H7 (cell line): Measurements from ENCODE around the gene GNG7. TPM values are rescaled to one million over a fixed set of nuclear protein-coding genes. Genes with fewer than 3 reads are reported as not detected.
A peak's percentile ranks its signal among the peaks of the same experiment; 100 is the strongest.

Source experiments
- DNase-seq: peaks from one replicate; pipeline ENCODE4 v3.0.0; 2012
- H3K27me3 ChIP-seq: 2 replicates; pipeline ENCODE4 v1.6.0; 2011; ENCODE audit warnings: mild to moderate bottlenecking, low read length; ENCODE audit not compliant: control insufficient read depth, insufficient read depth
- H3K36me3 ChIP-seq: replicated peaks from 2 replicates; pipeline ENCODE4 v1.5.1; 2011; ENCODE audit warnings: low read length; ENCODE audit not compliant: control insufficient read depth, insufficient read depth
- H3K4me3 ChIP-seq: 2 replicates; pipeline ENCODE4 v1.5.1; 2011; ENCODE audit warnings: low read depth, mild to moderate bottlenecking, control low read depth, low read length, moderate library complexity; ENCODE audit not compliant: insufficient read depth
- total RNA-seq: library from RNA; depleted of rRNA; stranded (reverse); fragments of >200 nt; shearing (Covaris generic); gene quantifications from 2 replicates; pipeline ENCODE4 v1.2.3, GENCODE V29; 2014; rRNA removed

The GNG7 gene
- total RNA-seq = 1.1 and 1.5 TPM in 2 replicates

DNA sequence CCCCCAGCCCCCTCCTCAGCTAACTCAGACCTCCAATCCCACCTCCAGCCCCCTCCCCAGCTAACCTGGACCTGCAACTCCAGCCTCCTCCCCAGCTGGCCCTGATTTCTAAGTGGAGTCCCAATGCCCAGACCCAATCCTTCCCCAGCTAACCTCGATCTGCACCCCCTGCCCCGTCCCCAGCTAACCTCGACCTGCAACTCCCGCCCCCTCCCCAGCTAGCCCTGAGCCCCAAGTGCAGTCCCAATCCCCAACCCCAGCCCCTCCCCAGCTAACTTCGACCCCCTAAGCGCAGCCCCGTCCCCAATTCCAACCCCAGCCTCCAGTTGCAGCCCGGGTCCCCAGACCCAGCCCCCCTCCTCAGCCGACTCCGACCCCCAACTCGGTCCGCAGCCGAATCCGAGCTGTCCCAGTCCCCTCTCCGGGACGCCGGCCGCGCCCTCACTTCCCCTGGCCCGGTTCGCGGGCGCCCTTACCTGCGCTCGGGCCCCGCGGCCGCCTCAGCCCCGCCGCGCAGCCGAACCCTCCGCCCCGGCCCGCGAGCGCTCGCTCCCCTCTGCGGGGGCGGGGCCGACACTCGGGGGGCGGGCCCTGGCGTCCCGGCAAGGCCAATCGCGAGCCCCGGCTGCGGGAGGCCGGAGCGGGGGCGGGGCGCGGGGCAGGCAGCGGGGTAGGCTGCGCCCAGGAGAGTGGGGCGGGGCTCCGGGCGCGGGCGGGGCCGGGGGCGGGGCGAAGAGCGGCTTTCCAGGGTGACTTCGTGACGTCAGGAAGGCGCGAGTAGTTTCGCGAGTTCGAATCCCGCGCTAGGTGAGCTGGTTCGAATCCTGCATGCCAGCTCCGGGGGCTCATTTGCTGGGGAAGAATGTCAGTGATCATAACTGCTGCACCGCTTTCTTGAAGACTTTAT lies at the start of gene GNG7:
Gene GNG7, minus strand, starts transcription at position 525 of the 907 bp plus-strand sequence. CDS start 182,006 bp downstream, outside the sequence.
- peak within 1 kb of the TSS; percentile 73 for H3K4me3 ChIP-seq
- H3K27me3 ChIP-seq = peaks cover 23% of the 10 kb centered on the region
- no peaks in the 10 kb centered on the region for H3K36me3 ChIP-seq
- DNase-seq = peak; percentile 100

DNA sequence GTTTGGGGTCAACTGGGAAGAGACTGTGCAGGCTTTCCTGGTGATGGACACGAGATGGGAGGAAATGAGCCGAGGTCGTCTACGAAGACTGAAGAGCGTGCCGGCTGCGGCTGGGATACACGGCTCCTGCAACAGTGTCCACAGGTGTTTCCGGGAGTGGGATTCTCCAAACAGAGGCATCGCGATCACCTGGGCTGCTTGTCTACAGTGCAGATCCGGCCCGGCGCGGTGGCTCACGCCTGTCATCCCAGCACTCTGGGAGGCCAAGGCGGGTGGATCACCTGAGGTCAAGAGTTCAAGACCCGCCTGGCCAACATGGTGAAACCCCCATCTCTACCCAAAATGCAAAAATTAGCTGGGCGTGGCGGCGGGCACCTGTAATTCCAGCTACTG lies 48.9 kb upstream of the GNG7 start:
- no peak overlapping the region for H3K4me3 ChIP-seq
- no peaks in the 10 kb centered on the region for H3K27me3 ChIP-seq
- DNase-seq = no peak
- H3K36me3 ChIP-seq = peaks cover 7% of the 10 kb centered on the region

DNA sequence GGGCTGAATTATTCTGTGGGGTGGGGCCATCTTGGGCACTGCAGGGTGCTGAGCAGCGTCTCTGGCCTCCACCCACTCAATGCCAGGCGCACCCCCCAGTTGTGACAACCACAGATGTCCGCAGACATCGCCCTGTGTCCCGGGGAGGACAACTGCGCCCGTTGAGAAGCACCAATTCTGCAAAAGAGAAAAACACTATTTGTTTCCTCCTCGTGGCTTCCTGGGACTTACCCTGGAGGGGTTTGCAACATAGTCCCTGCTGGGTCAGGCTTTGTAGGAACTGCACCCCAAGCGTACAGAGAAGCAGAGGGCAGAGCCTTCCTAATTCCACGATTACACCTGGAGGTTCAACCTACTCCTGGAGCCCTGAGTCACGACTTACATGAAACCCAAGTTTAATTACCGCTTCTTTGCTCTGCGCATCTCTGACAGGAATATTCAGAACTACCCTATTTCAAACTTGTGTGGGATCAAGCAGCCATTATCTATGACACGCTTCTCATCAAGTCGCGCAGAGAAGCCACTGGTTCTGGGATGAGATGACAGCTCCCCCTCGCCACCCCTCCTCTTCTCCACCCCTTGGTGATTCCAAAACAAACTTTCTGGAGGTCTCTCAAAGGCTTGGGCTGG lies 48.4 kb upstream of the GNG7 start:
- no peak for DNase-seq
- Histone ChIP-seq H3K4me3 (no peak overlapping the region), H3K36me3 (peaks cover 7% of the 10 kb centered on the region), H3K27me3 (no peaks in the 10 kb centered on the region)

DNA sequence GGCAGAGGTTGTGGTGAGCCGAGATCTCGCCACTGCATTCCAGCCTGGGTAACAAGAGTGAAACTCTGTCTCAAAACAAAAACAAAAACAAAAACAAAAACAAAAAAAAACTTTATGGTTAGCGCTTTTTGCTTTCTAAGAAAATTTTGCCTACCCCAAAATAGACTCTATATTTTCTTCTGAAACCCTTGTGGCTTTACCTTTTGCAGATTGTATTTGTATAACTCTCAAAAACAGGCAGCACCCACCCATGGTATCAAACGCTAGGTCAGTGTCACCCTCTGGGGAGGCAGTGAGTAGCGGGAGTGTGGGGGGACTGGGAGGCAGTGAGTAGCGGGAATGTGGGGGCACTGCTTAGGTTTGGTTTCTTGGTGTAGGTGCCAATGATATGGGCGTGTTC lies 44.9 kb upstream of the GNG7 start:
- H3K36me3 ChIP-seq = no peaks in the 10 kb centered on the region
- no peaks in the 10 kb centered on the region; the same call in 1 of the 2 replicates for H3K27me3 ChIP-seq
- DNase-seq = no peak

DNA sequence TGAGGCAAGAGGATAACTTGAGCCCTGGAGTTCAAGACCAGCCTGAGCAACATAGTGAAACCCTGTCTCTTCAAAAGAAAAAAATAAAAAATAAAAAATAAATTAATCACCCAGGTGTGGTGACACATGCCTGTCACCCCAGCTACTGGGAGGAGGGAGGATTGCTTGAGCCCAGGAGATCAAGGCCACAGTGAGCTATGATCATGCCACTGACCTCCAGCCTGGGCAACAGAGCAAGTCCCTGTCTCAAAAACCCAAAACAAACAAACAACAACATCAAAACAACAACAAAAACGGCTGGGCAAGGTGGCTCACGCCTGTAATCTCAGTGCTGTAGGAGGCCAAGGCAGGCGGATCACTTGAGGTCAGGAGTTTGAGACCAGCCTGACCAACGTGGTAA lies 41.6 kb upstream of the GNG7 start:
- Histone ChIP-seq H3K27me3 (no peaks in the 10 kb centered on the region; the same call in 1 of the 2 replicates), H3K4me3 (no peak overlapping the region), H3K36me3 (no peaks in the 10 kb centered on the region)
- DNase-seq = no peak

More for the DNA sequence above, 44.9 kb upstream of the GNG7 start:
- no peak overlapping the region for H3K4me3 ChIP-seq

DNA sequence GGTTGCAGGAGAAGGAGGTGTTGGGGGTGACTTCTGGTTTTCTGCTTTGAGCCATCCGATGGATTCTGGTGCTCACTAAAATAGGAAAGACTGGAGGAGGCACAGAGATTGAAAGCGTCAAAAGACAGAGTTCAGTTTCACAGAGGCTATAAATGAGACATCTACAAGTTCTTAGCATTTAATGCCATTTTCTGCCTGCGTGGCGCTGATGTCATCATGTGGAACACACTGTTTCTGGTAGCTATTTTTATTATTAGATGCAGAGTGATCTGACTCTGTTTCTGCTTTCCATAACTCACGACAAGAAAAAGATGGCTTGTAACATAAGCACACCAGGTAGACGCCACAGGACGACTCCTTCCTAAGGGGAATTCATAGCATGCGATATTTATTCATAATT lies 40.6 kb upstream of the GNG7 start:
- Histone ChIP-seq H3K4me3 (no peak overlapping the region), H3K27me3 (no peaks in the 10 kb centered on the region; the same call in 1 of the 2 replicates), H3K36me3 (no peaks in the 10 kb centered on the region)
- no peak for DNase-seq

DNA sequence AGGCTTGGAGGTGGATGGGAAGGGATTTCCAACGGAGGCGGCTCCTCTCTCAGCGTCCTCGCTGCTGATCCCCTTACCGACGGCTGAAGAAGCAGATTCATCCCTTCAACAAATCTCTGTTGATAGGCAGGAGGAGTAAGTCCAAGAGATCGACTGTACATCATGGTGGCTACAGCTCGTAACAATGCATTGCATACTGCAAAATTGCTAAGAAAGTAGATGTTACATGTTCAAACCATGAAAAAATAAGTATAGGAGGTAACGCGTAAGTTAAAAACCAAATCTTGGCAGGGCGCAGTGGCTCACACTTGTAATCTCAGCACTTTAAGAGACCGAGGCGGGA lies 37.8 kb upstream of the GNG7 start:
- Histone ChIP-seq H3K27me3 (no peaks in the 10 kb centered on the region; the same call in 1 of the 2 replicates), H3K4me3 (no peak overlapping the region), H3K36me3 (peaks cover 9% of the 10 kb centered on the region)
- no peak for DNase-seq

DNA sequence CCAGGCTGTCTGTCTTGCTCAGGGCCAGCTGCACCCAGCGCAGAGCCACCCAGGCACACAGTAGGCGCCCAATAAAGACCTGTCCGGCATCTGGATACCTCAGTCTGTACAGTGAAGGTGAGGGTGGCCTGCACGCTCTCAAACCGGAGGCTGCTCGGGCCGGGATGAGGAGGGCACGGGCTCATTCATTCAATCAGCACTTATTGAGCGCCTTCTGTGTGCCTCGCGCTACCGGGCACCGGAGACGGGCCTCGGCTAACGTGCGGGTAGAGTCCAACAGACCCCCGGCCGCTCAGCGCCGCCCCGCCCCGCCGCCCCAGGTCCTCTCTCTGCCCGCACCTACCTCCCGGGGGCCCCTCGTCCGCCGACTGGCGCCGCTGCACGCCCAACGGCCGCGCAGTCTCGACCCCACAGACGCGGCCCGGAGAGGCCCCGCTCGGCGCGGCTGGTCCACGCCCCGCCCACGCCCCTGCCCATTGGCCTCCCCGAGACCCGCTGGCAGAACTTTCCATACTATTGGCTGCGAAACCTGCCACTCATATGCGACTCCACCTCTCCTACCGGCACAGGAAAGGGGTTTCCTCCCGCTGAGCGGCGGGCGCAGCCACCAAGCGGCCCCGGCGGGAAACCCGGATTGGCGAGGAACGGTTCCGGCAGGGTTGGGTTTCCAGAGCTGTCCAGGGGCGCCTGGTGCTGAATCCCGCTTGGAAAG lies 37.3 kb upstream of the GNG7 start, which contains the start of gene SLC39A3:
Gene SLC39A3, minus strand, starts transcription at position 416 of the 712 bp plus-strand sequence. CDS start 2,760 bp downstream, outside the sequence.
- peaks cover 9% of the 10 kb centered on the region for H3K36me3 ChIP-seq
- DNase-seq = peak; percentile 100
- H3K4me3 ChIP-seq = peak within 1 kb of the TSS; percentile 91
- H3K27me3 ChIP-seq = no peaks in the 10 kb centered on the region; the same call in 1 of the 2 replicates

DNA sequence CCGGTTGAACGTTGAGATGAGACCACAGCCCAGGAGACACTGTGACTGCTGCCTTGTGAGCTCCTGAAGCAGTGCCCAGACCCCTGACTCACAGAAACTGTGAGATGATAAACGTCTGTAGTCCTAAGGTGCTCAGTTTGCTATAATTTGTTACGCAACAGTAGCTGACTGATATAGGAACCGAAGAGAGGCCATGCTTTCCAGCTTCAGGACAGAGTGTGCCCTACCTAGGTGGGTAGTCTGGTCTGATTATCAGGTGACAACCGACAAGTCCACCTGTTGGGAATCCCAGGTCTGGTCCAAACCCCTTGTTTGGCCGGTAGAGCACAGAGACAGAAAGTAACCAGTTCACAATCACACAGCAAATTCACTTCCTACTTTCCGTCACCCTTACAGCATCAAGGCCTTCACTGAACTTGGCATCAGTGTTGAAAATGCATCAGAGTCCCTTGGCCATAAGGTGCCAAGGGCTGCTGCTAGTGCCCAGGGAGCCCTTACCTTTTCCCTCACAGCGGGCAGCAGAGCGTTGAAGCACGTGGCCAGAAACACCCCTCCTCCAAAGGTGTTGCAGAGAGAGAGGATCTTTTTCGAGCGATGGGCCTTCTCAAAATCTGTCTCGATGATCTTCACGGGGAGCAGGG lies 34.2 kb upstream of the GNG7 start:
- Histone ChIP-seq H3K4me3 (no peak overlapping the region), H3K36me3 (peaks cover 10% of the 10 kb centered on the region), H3K27me3 (no peaks in the 10 kb centered on the region; the same call in 1 of the 2 replicates)
- no peak for DNase-seq

DNA sequence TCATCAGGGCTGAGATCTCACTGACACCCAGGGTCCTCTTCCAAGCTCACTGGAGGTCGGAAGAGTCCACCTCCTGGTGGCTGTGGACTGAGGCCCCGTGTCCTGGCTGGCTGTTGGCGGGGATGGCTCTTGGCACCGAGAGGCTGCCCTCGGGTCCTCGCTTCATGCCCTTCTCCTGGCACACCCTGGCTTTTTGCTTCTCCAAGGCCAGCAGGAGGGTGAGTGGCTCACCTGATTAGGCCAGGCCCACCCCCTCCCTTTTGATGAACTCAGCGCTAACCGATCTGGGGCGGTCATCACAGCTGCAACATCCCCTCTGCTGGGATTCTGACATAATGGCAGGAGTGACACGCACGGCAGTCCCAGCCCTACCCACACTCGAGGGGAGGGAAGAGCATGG lies 32.9 kb upstream of the GNG7 start:
- Histone ChIP-seq H3K4me3 (no peak overlapping the region), H3K27me3 (no peaks in the 10 kb centered on the region), H3K36me3 (peaks cover 10% of the 10 kb centered on the region)
- DNase-seq = no peak

DNA sequence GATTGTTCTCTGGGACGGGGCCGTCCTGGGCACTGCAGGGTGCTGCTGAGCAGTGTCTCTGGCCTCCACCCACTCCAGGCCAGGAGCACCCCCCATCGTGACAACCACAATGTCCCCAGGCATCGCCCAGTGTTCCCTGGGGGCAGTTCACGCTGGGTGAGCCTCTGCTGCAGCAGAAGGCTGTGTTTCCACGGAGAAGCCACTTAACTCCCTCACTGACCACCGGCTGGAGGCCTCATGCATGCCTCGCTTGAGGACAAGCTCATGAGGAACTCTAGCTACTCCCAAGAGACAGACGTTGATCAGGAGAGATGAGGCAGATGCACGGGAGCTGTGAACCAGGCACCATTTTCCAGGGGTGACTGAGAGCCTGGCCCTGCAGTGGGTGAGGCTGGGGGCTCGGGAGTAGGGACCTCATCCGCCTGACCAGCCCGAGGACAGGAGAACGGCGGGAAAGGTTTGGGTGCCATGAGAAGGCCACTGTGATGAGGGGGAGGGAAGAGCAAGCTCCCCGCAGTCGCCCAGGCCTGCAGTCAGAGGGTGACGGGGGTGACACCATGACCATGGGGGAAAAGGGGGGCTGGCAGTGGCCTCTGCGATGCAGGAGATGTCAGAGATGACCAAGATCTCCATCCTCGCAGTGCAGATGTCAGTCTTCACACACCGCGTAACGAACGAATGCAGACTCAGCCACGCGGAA lies 32.2 kb upstream of the GNG7 start:
- no peak overlapping the region for H3K4me3 ChIP-seq
- H3K27me3 ChIP-seq = no peaks in the 10 kb centered on the region
- no peak for DNase-seq
- H3K36me3 ChIP-seq = peaks cover 10% of the 10 kb centered on the region

DNA sequence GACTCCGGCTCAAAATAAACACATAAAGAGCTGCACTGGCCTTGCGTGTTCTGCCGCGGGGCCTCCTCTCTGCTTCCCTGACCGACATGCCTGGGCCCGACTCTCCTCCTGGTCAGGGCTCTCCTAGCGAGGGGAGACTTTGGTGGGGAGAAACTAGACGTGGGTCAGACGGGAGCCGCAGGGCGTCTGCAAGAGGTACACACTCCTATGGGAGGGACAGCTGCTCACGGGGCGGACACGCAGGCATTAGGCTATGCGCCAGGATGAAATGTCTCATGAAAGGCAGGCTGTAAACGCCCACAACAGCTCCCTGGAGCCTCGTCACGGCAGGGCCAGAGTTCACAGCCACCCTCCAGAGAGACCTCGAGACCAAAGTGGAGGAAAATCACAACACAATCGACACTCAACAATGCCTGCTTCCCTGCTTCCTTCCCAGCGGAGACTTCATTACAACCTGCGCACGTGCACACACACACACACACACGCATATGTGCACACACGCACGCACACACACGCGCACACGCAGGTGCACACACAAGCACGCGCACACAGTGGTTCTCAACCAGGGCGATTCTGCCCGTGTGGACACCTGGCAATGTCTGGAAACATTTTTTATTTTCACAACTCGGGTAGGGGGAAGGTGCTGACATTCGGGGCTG lies 31.6 kb upstream of the GNG7 start:
- Histone ChIP-seq H3K27me3 (no peaks in the 10 kb centered on the region), H3K4me3 (no peak overlapping the region), H3K36me3 (peaks cover 10% of the 10 kb centered on the region)
- DNase-seq = peak; percentile 34

DNA sequence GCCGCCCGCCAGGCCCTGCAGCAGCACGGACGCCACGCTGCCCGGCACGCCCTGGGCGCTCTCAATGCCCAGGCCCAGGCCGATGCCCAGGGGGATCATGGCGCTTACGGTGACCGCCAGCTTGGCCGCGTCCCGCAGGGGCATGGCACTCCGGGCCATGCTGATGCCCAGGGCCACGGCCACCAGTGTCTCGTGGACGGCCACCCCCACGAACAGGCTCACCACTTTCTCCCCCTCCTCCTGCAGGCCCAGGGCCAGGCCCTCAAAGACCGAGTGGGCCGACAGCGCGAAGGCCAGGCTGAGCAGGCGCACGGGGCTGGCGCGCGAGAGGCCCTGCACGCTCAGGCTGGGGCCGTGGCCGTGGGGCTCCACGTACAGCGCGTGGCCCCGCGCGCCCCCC lies 30.4 kb upstream of the GNG7 start:
- Histone ChIP-seq H3K4me3 (no peak overlapping the region), H3K27me3 (no peaks in the 10 kb centered on the region), H3K36me3 (peaks cover 10% of the 10 kb centered on the region)
- DNase-seq = peak; percentile 42
